ENCODE results near the gene MORN1. TPM values are rescaled to one million over a fixed set of nuclear protein-coding genes. Genes with fewer than 3 reads are reported as not detected.
A peak's percentile ranks its signal among the peaks of the same experiment; 100 is the strongest.

The MORN1 gene
- total RNA-seq, 1 donor from 2014 or later, result 9.0 TPM

DNA sequence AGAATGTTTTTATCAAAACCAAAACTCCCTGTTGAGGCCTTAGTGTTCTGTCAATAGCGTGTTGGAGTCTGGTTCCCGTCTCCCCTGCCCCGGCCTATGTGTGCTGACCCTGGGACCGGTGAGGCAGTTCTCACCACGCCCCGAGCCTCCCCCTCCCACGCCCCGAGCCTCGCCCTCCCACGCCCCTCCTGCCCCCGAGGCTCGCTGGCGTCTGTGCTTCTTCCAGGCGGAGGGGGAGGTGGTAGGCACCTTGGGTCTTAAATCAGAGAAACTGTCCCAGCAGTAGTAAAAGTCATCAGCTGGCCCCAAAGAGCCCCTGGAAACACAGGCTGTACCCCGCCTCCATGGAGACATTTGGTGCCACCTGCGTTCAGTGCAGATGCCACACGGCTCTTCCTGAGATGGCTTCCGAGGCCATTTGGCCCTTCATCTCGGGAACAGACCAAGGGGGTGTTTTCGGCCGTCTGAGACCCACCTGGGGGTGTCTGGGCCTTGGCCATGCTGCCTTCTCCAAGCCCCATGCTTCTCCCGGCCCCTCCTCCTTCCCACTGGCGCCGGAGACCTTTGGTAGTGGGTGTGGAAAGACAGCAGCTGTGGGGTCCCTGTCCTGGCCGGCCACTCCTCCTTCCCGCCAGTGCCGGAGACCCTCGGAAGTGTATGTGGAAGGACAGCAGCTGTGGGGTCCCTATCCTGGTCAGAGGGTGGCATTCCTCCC, 118.5 kb downstream of the MORN1 start:
- no peak for DNase-seq
- Histone ChIP-seq H3K9me3 (no peaks in the 10 kb centered on the region), H3K27ac (no peak overlapping the region), H3K4me1 (peaks cover 88% of the 10 kb centered on the region), H3K4me3 (no peak overlapping the region), H3K27me3 (no peaks in the 10 kb centered on the region), H3K36me3 (peaks cover 4% of the 10 kb centered on the region)
- no peak for ATAC-seq
- intact Hi-C loops (cut with DNase I), result no loop called here
- TF ChIP-seq, protein P1, sequence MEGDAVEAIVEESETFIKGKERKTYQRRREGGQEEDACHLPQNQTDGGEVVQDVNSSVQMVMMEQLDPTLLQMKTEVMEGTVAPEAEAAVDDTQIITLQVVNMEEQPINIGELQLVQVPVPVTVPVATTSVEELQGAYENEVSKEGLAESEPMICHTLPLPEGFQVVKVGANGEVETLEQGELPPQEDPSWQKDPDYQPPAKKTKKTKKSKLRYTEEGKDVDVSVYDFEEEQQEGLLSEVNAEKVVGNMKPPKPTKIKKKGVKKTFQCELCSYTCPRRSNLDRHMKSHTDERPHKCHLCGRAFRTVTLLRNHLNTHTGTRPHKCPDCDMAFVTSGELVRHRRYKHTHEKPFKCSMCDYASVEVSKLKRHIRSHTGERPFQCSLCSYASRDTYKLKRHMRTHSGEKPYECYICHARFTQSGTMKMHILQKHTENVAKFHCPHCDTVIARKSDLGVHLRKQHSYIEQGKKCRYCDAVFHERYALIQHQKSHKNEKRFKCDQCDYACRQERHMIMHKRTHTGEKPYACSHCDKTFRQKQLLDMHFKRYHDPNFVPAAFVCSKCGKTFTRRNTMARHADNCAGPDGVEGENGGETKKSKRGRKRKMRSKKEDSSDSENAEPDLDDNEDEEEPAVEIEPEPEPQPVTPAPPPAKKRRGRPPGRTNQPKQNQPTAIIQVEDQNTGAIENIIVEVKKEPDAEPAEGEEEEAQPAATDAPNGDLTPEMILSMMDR (IDR thresholded peaks at IDR 0.05), result no peak

DNA sequence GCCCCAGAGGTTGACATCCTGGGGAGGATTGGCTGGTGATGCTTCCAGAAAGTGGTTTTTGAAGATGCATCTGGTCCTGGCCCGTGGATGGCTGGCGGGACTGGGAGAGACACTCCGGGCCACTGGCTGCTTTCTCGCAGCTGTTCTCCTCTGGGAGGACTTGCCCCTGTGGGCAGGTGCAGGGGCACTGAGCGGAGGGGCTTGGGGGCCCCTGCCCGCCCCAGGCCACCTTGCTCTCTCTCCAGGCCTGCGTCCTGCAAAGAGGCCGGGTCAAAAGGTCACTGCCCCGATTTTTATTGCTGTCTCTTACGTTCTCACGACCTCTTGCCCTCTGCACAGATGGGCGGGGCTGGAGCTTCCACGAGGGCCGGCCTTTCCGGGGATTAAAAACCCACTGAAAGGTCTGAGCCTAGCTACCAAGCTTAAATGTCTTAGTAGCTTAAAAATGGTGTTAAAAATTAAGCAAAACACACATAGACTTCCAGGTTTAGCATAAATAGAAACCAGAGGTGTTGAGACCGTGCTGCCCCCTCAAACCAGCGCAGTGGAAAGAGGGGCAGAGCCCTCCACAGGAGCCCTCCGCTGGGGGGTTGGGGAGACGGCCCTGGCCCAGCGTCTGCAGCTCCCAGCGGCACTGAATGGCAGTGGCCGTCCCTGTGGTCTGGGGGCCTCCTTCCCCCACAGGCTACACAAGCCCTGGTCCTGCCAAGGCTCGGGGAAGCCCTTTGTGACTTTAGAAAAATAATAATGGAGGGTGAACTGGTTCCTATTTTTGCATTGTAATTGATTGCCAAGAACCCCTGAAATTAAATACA, 119.3 kb downstream of the MORN1 start:
- TF ChIP-seq, protein P1 (IDR thresholded peaks at IDR 0.05), result no peak
- H3K27me3 ChIP-seq, result no peaks in the 10 kb centered on the region
- no peaks in the 10 kb centered on the region for H3K9me3 ChIP-seq
- no peak overlapping the region for H3K4me3 ChIP-seq
- DNase-seq (peak; percentile 67), ATAC-seq (no peak)
- intact Hi-C loops (cut with DNase I), result no loop called here
- no peak overlapping the region for H3K27ac ChIP-seq
- peaks cover 88% of the 10 kb centered on the region for H3K4me1 ChIP-seq
- no peaks in the 10 kb centered on the region for H3K36me3 ChIP-seq

Other genes starting within 250 kb of the MORN1 start
- gene FAAP20, start 196.8 kb downstream of the MORN1 start, total RNA-seq, result 55.3 TPM
- gene SKI, start 163.2 kb downstream of the MORN1 start, total RNA-seq, result 89.6 TPM
- 118 TPM for gene RER1, start 287 bp upstream of the MORN1 start, total RNA-seq
- 14.6 TPM for gene PEX10, start 21.0 kb upstream of the MORN1 start, total RNA-seq
- gene PLCH2, start 84.7 kb upstream of the MORN1 start, total RNA-seq, result 2.4 TPM
- 36.4 TPM for gene PANK4, start 135.0 kb upstream of the MORN1 start, total RNA-seq
- gene HES5, start 138.7 kb upstream of the MORN1 start, total RNA-seq, result 1.5 TPM
- 133 TPM for gene TNFRSF14, start 164.8 kb upstream of the MORN1 start, total RNA-seq
- gene PRXL2B, start 195.2 kb upstream of the MORN1 start, total RNA-seq, result 25.9 TPM
- gene MMEL1, start 241.5 kb upstream of the MORN1 start, total RNA-seq, result 3.2 TPM

Data from upper lobe of right lung (tissue), 1 donor.